22Rv1 (cell line): Measurements from ENCODE around the gene SRL.

Experiments used
- ZFX ChIP-seq: fragments of 450-650 bp; IDR thresholded peaks from 2 replicates; pipeline ENCODE4 v1.6.1; 2017; ENCODE audit warnings: antibody characterized with exemption, borderline replicate concordance
- TF ChIP-seq, protein P1 (sequence below): fragments of 450-650 bp; IDR thresholded peaks from 2 replicates; pipeline ENCODE4 v1.5.1; 2017; ENCODE audit warnings: mild to moderate bottlenecking

DNA sequence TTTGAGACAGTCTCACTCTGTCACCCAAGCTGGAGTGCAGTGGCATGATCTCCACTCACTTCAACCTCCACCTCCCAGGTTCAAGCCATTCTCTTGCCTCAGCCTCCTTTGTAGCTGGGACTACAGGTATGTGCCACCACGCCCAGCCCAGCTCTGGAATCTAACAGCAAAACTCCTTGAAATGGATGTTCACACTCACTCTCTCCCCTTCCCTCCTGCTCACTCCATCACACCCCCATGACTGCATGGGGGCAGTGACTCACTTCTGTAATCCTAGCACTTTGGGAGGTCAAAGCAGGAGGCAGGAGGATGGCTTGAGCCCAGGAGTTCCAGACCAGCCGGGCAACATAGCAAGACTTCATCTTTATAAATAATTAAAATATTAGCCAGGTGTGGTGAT lies 42.1 kb upstream of the SRL start:
- TF ChIP-seq, protein P1, sequence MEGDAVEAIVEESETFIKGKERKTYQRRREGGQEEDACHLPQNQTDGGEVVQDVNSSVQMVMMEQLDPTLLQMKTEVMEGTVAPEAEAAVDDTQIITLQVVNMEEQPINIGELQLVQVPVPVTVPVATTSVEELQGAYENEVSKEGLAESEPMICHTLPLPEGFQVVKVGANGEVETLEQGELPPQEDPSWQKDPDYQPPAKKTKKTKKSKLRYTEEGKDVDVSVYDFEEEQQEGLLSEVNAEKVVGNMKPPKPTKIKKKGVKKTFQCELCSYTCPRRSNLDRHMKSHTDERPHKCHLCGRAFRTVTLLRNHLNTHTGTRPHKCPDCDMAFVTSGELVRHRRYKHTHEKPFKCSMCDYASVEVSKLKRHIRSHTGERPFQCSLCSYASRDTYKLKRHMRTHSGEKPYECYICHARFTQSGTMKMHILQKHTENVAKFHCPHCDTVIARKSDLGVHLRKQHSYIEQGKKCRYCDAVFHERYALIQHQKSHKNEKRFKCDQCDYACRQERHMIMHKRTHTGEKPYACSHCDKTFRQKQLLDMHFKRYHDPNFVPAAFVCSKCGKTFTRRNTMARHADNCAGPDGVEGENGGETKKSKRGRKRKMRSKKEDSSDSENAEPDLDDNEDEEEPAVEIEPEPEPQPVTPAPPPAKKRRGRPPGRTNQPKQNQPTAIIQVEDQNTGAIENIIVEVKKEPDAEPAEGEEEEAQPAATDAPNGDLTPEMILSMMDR = no peak
- no peak for TF ChIP-seq ZFX
